Tibial nerve (tissue), 4 donors: ENCODE measurements around the gene DRD3. TPM values are rescaled to one million over a fixed set of nuclear protein-coding genes. Genes with fewer than 3 reads are reported as not detected.

Experiments used
- DNase-seq, 2 donors: peaks; one replicate each; pipeline ENCODE4 v3.0.0-alpha.2; 2019; ENCODE audit warnings: low spot score in 2 of 2
- H3K27ac ChIP-seq, 4 donors: fragments of 200-600 bp; sonication (generic) in 3 of 4; one replicate each; pipeline ENCODE4 v1.5.1; 2017 to 2019; ENCODE audit warnings: mild to moderate bottlenecking in 1 of 4
- H3K27me3 ChIP-seq, 2 donors: fragments of 200-600 bp; sonication (generic) in 1 of 2; one replicate each; pipeline versions ENCODE4 v1.5.1 to v1.6.0; 2017 to 2019
- H3K36me3 ChIP-seq, 3 donors: fragments of 200-600 bp; sonication (generic); one replicate each; pipeline ENCODE4 v1.5.1; 2018 to 2019
- H3K4me1 ChIP-seq, 4 donors: fragments of 200-600 bp; sonication (generic) in 3 of 4; one replicate each; pipeline ENCODE4 v1.5.1; 2017 to 2019
- H3K4me3 ChIP-seq, 4 donors: fragments of 200-600 bp; sonication (generic) in 3 of 4; one replicate each; pipeline ENCODE4 v1.5.1; 2017 to 2019; ENCODE audit warnings: mild to moderate bottlenecking in 1 of 4, moderate library complexity in 1 of 4
- H3K9me3 ChIP-seq, 4 donors: fragments of 200-600 bp; sonication (generic) in 3 of 4; one replicate each; pipeline ENCODE4 v1.5.1; 2017 to 2019
- EP300 ChIP-seq, 2 donors: sonication (generic); formaldehyde crosslinking; IDR thresholded peaks; one replicate each; pipeline ENCODE4 v1.6.1; 2017; ENCODE audit warnings: antibody characterized with exemption in 2 of 2, mild to moderate bottlenecking in 1 of 2
- POLR2A ChIP-seq, 2 donors: fragments of 450-650 bp; IDR thresholded peaks; one replicate each; pipeline ENCODE4 v1.6.1; 2017; ENCODE audit warnings: antibody characterized with exemption in 2 of 2, mild to moderate bottlenecking in 2 of 2, moderate library complexity in 2 of 2
- WGBS, 2 donors: methylation state at CpG; one replicate each; pipeline ENCODE4 v1.1.5; 2018; 5-methylcytosine and 5-hydroxymethylcytosine counted together
- total RNA-seq, 4 donors: library from RNA; depleted of rRNA; stranded (reverse); fragments of >200 nt; gene quantifications; one replicate each; pipeline ENCODE4 v1.1.0, GENCODE V29; 2016
- TF ChIP-seq, protein P1 (sequence below), 5 experiments: fragments of 200-600 bp in 3 of 5; fragments of 450-650 bp in 2 of 5; sonication (generic) in 3 of 5; IDR thresholded peaks; one replicate each; pipeline ENCODE4 v1.5.1; 2016 to 2019; ENCODE audit warnings: antibody characterized with exemption in 5 of 5, mild to moderate bottlenecking in 3 of 5, moderate library complexity in 2 of 5

The DRD3 gene
- total RNA-seq = not detected

DNA sequence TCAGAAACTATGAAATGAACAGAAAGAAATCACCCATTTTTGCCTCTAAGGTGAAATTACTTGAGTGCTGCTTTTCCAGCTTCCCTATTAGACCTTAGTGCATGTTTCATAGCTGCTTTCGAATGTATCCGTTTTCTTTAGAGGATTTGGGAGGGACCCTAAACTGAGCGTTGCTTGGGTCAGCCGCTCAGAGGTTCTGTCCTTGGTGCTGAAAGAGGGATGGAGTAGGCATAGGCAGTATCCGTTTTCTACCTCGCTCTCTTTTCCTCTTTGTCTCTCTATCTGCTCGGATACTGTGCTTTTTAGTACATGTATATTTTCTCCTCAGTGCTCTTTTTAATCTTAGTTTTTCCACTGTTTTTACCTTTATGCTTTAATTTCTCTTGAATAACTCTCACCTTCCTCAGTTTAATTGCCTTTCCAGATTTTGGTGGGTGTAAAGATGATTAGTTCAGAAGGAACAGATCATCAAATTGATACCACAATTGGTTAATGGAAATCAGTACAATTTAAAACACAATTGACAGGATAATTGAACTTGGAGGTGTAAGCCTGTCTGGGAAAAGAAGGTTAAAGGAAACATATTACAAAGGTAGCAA is at the start of gene DRD3:
DRD3 (minus strand) TSS at position 283 of the 599 bp plus-strand sequence. CDS start 7,060 bp downstream, outside the sequence.
- no peak within 1 kb of the TSS for H3K4me3 ChIP-seq
- DNase-seq = no peak
- no peaks in the 10 kb centered on the region for H3K4me1 ChIP-seq
- no peaks in the 10 kb centered on the region for H3K27me3 ChIP-seq
- H3K36me3 ChIP-seq = no peaks in the 10 kb centered on the region
- TF ChIP-seq, protein P1, sequence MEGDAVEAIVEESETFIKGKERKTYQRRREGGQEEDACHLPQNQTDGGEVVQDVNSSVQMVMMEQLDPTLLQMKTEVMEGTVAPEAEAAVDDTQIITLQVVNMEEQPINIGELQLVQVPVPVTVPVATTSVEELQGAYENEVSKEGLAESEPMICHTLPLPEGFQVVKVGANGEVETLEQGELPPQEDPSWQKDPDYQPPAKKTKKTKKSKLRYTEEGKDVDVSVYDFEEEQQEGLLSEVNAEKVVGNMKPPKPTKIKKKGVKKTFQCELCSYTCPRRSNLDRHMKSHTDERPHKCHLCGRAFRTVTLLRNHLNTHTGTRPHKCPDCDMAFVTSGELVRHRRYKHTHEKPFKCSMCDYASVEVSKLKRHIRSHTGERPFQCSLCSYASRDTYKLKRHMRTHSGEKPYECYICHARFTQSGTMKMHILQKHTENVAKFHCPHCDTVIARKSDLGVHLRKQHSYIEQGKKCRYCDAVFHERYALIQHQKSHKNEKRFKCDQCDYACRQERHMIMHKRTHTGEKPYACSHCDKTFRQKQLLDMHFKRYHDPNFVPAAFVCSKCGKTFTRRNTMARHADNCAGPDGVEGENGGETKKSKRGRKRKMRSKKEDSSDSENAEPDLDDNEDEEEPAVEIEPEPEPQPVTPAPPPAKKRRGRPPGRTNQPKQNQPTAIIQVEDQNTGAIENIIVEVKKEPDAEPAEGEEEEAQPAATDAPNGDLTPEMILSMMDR (IDR thresholded peaks at IDR 0.05) = no peak
- TF ChIP-seq EP300 (IDR thresholded peaks at IDR 0.05) = no peak
- no peak within 1 kb of the TSS for H3K27ac ChIP-seq
- WGBS, 2 donors = 7 to 8% methylated on average over 7 of the region's 7 CpGs
- H3K9me3 ChIP-seq = no peaks in the 10 kb centered on the region

DNA sequence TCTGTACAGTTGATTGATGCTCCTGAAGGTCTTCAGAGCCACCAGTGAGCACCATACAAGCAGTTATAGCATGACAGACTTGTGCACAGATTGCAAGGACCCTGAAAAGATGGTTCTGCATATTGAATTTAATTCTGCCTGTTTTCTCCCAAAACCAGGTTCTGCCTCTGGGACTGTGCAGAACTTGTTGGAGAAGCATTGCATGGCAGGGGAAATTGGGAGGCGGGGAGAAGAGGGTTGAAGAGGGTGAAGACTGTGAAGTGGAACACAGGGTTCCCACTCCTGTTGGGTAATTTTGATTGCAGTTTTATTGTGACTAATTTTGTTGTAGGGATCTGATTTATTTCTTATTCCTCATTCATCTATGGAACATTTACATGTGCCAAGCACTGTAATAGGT is 48.2 kb upstream of the DRD3 start:
- no peaks in the 10 kb centered on the region for H3K27me3 ChIP-seq
- no peaks in the 10 kb centered on the region for H3K36me3 ChIP-seq
- peaks cover 0 to 19% (median 0%) of the 10 kb centered on the region in 4 donors for H3K9me3 ChIP-seq
- H3K4me3 ChIP-seq = no peak overlapping the region
- no peak for DNase-seq
- TF ChIP-seq EP300 (IDR thresholded peaks at IDR 0.05) = no peak
- TF ChIP-seq, protein P1 (IDR thresholded peaks at IDR 0.05) = no peak
- TF ChIP-seq POLR2A (IDR thresholded peaks at IDR 0.05) = no peak
- H3K27ac ChIP-seq = no peak overlapping the region
- 90 to 100% methylated on average over 1 of the region's 1 CpG for WGBS, 2 donors
- no peaks in the 10 kb centered on the region for H3K4me1 ChIP-seq

DNA sequence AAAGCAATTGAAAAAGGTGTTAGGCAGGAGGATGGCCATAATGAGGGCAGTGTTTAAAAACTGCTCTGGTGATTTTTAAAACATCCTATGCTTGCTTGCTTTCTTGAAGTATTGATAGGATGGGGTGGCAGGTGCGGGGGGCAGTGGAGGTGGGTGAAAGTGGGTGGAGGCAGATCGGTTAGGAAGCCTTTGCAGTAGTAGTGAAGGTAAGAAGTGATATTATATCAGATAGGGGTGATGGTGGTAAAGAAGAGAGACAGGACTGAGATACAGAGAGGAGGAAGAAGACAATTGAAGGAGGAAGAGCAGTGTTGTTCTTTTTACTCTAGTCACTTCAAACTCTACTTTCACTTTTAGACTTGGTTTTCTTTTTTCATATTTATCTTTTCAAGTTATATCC is 47.5 kb upstream of the DRD3 start:
- Histone ChIP-seq H3K27ac (no peak overlapping the region), H3K27me3 (no peaks in the 10 kb centered on the region), H3K9me3 (peaks cover 0 to 19% (median 0%) of the 10 kb centered on the region in 4 donors), H3K4me1 (no peaks in the 10 kb centered on the region), H3K36me3 (no peaks in the 10 kb centered on the region), H3K4me3 (no peak overlapping the region)
- DNase-seq = no peak
- WGBS, 2 donors = 84 to 89% methylated on average over 2 of the region's 2 CpGs
- TF ChIP-seq POLR2A (IDR thresholded peaks at IDR 0.05) = no peak
- no peak for TF ChIP-seq EP300 (IDR thresholded peaks at IDR 0.05)
- TF ChIP-seq, protein P1 (IDR thresholded peaks at IDR 0.05) = no peak

DNA sequence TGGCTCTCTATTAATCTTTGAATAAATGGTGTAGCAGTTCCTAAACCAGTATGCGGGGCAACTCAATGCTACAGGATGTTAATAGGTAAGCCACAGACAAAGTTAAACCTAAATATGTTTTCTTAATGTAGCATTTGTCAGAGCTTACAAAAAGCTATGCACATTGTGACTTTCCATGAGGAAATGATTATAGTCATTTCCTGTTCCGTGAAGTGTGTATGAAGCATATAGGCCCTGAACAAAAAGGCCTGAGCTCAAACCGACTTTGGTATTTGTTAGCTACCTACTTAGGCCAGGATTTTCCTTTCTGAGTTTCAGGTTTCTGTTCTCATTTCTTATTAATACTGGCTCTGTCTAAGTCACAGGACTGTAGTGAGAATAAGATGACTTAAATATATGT is 44.3 kb upstream of the DRD3 start:
- H3K27me3 ChIP-seq = no peaks in the 10 kb centered on the region

DNA sequence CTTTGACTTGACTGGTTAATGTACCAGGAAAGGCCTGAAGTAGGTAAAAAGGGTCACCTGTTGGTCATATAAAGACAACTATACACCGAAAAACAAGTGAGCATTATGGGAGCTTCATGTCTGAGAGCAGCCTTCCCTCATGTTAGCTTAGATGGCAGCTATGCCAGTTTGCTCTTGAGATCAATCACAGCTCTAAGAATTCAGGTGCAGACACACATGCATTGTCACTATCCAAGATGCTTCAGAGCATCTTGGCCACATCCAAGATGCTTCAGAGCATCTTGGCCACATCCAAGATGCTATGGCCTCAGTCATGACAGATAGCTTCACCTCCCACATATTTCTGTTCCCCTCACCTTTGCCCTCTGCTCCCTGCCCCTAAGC is 43.0 kb upstream of the DRD3 start:
- Histone ChIP-seq H3K4me3 (no peak overlapping the region), H3K27me3 (no peaks in the 10 kb centered on the region), H3K9me3 (peaks cover 0 to 19% (median 0%) of the 10 kb centered on the region in 4 donors), H3K27ac (peak overlapping the region in 1 of 4 donors; percentile 15), H3K36me3 (no peaks in the 10 kb centered on the region), H3K4me1 (no peaks in the 10 kb centered on the region)
- no peak for DNase-seq
- WGBS, 2 donors = 93 to 94% methylated on average over 1 of the region's 1 CpG
- TF ChIP-seq, protein P1 (IDR thresholded peaks at IDR 0.05) = no peak
- TF ChIP-seq EP300 (IDR thresholded peaks at IDR 0.05) = no peak
- TF ChIP-seq POLR2A (IDR thresholded peaks at IDR 0.05) = no peak

More for the DNA sequence above, 44.3 kb upstream of the DRD3 start:
- TF ChIP-seq POLR2A (IDR thresholded peaks at IDR 0.05) (no peak), EP300 (IDR thresholded peaks at IDR 0.05) (no peak)
- TF ChIP-seq, protein P1 (IDR thresholded peaks at IDR 0.05) = no peak
- H3K9me3 ChIP-seq = peaks cover 0 to 19% (median 0%) of the 10 kb centered on the region in 4 donors
- H3K4me3 ChIP-seq = no peak overlapping the region
- H3K36me3 ChIP-seq = no peaks in the 10 kb centered on the region
- no peaks in the 10 kb centered on the region for H3K4me1 ChIP-seq
- peak overlapping the region in 1 of 4 donors; percentile 34 for H3K27ac ChIP-seq
- no peak for DNase-seq
- WGBS, 2 donors = 69 to 72% methylated on average over 3 of the region's 3 CpGs
